ENCODE measurements around the gene CNOT6L.

DNA sequence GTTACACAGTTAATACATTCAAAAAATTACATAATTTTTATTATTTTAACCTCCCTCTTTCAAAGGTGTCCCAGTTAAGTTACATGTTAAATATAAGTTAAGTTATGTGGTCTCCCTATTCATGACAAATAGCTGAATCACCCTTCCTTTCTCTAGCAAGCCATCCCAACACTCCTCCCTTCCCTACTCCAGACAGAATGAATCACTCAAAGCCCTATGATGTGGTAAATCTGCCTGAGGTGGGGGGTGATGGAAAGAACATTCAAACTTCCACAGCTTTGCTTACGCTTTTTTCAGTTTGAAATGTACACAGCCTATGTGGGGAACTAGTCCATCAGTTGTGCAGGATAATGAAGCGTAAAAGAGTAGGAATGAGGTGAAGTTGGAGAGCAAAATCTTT is 123.4 kb downstream of the CNOT6L start:
- TF ChIP-seq, protein P1, sequence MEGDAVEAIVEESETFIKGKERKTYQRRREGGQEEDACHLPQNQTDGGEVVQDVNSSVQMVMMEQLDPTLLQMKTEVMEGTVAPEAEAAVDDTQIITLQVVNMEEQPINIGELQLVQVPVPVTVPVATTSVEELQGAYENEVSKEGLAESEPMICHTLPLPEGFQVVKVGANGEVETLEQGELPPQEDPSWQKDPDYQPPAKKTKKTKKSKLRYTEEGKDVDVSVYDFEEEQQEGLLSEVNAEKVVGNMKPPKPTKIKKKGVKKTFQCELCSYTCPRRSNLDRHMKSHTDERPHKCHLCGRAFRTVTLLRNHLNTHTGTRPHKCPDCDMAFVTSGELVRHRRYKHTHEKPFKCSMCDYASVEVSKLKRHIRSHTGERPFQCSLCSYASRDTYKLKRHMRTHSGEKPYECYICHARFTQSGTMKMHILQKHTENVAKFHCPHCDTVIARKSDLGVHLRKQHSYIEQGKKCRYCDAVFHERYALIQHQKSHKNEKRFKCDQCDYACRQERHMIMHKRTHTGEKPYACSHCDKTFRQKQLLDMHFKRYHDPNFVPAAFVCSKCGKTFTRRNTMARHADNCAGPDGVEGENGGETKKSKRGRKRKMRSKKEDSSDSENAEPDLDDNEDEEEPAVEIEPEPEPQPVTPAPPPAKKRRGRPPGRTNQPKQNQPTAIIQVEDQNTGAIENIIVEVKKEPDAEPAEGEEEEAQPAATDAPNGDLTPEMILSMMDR (IDR thresholded peaks at IDR 0.05), result no peak
- TF ChIP-seq POLR2AphosphoS5 (IDR thresholded peaks at IDR 0.05; ENCODE audit: insufficient read depth in 1 of 2, low read depth in 1 of 2), result no peak
- no peak for TF ChIP-seq POLR2A (IDR thresholded peaks at IDR 0.05)
